HL-60 (cell line): ENCODE measurements around the gene MAP1B.

Experiments
- DNase-seq, 2 experiments: peaks; one replicate each; pipeline ENCODE4 v3.0.0-alpha.2; 2010 to 2020; ENCODE audit warnings: low read depth in 1 of 2, low spot score in 1 of 2
- H3K27ac ChIP-seq: fragments of 250-450 bp; sonication (Bioruptor Pico); replicated peaks from 2 replicates; pipeline ENCODE4 v1.5.1; 2020; ENCODE audit warnings: mild to moderate bottlenecking, moderate library complexity
- H3K27me3 ChIP-seq: fragments of 250-450 bp; sonication (Bioruptor Pico); 2 replicates; pipeline ENCODE4 v1.5.1; 2021; ENCODE audit warnings: mild to moderate bottlenecking, moderate library complexity; ENCODE audit not compliant: insufficient read depth, poor library complexity, severe bottlenecking
- H3K4me3 ChIP-seq: replicated peaks from 2 replicates; pipeline ENCODE4 v1.5.1; 2011; ENCODE audit warnings: mild to moderate bottlenecking, control low read depth, low read length; ENCODE audit not compliant: insufficient read depth
- GABPA ChIP-seq: IDR thresholded peaks from 2 replicates; pipeline ENCODE4 v1.6.1; 2012; ENCODE audit warnings: low read depth
- POLR2AphosphoS5 ChIP-seq: IDR thresholded peaks from 2 replicates; pipeline ENCODE4 v1.6.1; 2012; ENCODE audit warnings: low read depth
- SPI1 ChIP-seq: IDR thresholded peaks from 2 replicates; pipeline ENCODE4 v1.6.1; 2012; ENCODE audit warnings: low read depth, mild to moderate bottlenecking, borderline replicate concordance
- TF ChIP-seq, protein P1 (sequence below): IDR thresholded peaks from one replicate; pipeline ENCODE4 v1.5.1; 2011; ENCODE audit warnings: low read length, control low read depth, inconsistent platforms; ENCODE audit not compliant: insufficient read depth
- TF ChIP-seq, protein P2 (sequence below): IDR thresholded peaks from 2 replicates; pipeline ENCODE4 v1.6.1; 2012; ENCODE audit warnings: low read depth; ENCODE audit not compliant: insufficient replicate concordance

Gene MAP1B

DNA sequence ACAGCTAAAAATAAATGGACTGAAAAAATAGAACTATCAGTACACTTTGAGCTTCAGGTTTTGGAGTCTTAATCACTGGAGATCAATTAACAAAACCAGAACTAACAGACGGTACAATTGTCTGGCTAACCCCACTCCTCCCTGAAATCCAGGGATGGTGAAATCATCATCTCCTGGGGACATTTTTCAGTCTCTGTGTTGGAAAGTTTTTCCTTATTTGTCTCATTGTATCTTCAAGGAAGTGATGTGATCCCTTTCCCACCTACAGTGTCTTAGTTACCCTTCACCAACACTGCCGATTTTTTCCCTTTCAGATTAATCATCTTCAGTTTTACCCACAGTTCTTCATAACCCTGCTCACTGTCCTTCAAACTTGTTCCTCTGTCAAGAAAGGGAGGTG, 81.9 kb downstream of the MAP1B start:
- TF ChIP-seq, protein P1, sequence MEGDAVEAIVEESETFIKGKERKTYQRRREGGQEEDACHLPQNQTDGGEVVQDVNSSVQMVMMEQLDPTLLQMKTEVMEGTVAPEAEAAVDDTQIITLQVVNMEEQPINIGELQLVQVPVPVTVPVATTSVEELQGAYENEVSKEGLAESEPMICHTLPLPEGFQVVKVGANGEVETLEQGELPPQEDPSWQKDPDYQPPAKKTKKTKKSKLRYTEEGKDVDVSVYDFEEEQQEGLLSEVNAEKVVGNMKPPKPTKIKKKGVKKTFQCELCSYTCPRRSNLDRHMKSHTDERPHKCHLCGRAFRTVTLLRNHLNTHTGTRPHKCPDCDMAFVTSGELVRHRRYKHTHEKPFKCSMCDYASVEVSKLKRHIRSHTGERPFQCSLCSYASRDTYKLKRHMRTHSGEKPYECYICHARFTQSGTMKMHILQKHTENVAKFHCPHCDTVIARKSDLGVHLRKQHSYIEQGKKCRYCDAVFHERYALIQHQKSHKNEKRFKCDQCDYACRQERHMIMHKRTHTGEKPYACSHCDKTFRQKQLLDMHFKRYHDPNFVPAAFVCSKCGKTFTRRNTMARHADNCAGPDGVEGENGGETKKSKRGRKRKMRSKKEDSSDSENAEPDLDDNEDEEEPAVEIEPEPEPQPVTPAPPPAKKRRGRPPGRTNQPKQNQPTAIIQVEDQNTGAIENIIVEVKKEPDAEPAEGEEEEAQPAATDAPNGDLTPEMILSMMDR = no peak
- TF ChIP-seq POLR2AphosphoS5 = no peak
- no peak for TF ChIP-seq SPI1
- no peak for TF ChIP-seq GABPA
- TF ChIP-seq, protein P2, sequence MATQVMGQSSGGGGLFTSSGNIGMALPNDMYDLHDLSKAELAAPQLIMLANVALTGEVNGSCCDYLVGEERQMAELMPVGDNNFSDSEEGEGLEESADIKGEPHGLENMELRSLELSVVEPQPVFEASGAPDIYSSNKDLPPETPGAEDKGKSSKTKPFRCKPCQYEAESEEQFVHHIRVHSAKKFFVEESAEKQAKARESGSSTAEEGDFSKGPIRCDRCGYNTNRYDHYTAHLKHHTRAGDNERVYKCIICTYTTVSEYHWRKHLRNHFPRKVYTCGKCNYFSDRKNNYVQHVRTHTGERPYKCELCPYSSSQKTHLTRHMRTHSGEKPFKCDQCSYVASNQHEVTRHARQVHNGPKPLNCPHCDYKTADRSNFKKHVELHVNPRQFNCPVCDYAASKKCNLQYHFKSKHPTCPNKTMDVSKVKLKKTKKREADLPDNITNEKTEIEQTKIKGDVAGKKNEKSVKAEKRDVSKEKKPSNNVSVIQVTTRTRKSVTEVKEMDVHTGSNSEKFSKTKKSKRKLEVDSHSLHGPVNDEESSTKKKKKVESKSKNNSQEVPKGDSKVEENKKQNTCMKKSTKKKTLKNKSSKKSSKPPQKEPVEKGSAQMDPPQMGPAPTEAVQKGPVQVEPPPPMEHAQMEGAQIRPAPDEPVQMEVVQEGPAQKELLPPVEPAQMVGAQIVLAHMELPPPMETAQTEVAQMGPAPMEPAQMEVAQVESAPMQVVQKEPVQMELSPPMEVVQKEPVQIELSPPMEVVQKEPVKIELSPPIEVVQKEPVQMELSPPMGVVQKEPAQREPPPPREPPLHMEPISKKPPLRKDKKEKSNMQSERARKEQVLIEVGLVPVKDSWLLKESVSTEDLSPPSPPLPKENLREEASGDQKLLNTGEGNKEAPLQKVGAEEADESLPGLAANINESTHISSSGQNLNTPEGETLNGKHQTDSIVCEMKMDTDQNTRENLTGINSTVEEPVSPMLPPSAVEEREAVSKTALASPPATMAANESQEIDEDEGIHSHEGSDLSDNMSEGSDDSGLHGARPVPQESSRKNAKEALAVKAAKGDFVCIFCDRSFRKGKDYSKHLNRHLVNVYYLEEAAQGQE = no peak
- no peak overlapping the region for H3K4me3 ChIP-seq
- no peak overlapping the region for H3K27ac ChIP-seq
- DNase-seq = no peak
- no peaks in the 10 kb centered on the region for H3K27me3 ChIP-seq

DNA sequence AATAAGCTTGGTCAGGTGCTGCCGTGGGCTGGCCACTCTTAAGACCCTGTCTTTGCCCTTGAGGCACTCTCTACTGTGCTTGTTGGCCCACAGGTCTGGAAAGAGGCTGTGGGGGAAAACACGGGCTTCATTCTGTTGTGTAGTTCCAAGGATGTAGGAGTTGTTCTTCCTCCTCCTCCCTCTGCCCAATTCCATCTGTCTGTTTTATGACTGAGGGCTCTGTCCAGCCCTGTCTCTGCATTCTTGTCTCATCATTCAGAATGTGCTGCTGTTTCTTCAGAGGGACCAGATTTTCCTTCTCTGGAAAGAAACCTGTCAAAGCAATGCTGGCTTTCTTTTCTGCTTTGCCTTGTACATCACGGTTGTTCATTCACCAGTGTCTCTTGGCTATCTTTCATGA, 84.1 kb downstream of the MAP1B start:
- H3K27me3 ChIP-seq = no peaks in the 10 kb centered on the region
- no peak for DNase-seq
- H3K4me3 ChIP-seq = no peak overlapping the region
- no peak overlapping the region for H3K27ac ChIP-seq
- TF ChIP-seq, protein P2 = no peak
- TF ChIP-seq GABPA = no peak
- TF ChIP-seq, protein P1 = no peak

DNA sequence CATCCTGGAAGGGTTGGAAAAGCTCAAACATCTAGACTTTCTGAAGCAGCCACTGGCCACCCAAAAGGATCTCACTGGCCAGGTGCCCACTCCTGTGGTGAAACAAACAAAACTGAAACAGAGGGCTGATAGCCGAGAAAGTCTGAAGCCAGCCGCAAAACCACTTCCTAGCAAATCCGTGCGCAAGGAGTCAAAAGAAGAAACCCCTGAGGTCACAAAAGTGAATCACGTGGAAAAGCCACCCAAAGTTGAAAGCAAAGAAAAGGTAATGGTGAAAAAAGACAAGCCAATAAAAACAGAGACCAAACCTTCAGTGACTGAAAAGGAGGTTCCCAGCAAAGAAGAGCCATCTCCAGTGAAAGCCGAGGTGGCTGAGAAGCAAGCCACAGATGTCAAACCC, 87.6 kb downstream of the MAP1B start:
- Histone ChIP-seq H3K4me3 (no peak overlapping the region), H3K27me3 (no peaks in the 10 kb centered on the region), H3K27ac (no peak overlapping the region)
- no peak for TF ChIP-seq POLR2AphosphoS5
- TF ChIP-seq, protein P1 = no peak
- DNase-seq = no peak

DNA sequence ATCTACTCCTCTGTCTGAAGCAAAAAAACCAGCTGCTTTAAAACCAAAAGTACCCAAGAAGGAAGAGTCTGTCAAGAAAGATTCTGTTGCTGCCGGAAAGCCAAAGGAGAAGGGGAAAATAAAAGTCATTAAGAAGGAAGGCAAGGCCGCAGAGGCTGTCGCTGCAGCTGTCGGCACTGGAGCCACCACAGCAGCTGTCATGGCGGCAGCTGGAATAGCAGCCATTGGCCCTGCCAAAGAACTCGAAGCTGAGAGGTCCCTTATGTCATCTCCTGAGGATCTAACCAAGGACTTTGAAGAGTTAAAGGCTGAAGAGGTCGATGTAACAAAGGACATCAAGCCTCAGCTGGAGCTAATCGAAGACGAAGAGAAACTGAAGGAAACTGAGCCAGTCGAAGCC, 88.3 kb downstream of the MAP1B start:
- Histone ChIP-seq H3K4me3 (no peak overlapping the region), H3K27ac (no peak overlapping the region), H3K27me3 (no peaks in the 10 kb centered on the region)
- DNase-seq = no peak
- TF ChIP-seq SPI1 = no peak

DNA sequence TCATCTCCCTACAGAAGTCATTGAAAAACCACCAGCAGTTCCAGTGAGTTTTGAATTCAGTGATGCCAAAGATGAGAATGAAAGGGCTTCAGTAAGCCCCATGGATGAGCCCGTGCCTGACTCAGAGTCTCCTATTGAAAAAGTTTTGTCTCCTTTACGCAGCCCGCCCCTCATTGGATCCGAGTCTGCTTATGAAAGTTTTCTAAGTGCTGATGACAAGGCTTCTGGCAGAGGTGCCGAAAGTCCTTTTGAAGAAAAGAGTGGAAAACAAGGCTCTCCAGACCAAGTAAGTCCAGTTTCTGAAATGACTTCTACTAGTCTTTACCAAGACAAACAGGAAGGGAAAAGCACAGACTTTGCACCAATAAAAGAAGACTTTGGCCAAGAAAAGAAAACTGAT, 90.1 kb downstream of the MAP1B start:
- DNase-seq = no peak
- no peaks in the 10 kb centered on the region for H3K27me3 ChIP-seq
- H3K27ac ChIP-seq = no peak overlapping the region
- TF ChIP-seq POLR2AphosphoS5 (no peak), SPI1 (no peak), GABPA (no peak)
- TF ChIP-seq, protein P1 = no peak
- TF ChIP-seq, protein P2 = no peak
- H3K4me3 ChIP-seq = no peak overlapping the region
